Common myeloid progenitor, CD34-positive (primary cell): ENCODE measurements around the gene GABARAP.

ENCODE experiments used
- CTCF ChIA-PET: fragments of 350-600 bp; sonication (Branson Sonifier 250); formaldehyde crosslinking; loops from one replicate; lab custom pipeline; 2021; ENCODE audit warnings: antibody characterized with exemption; lab: Charles Lee
- POLR2A ChIA-PET: fragments of 350-600 bp; sonication (Branson Sonifier 250); formaldehyde crosslinking; loops from one replicate; lab custom pipeline; 2021; ENCODE audit warnings: antibody characterized with exemption; lab: Charles Lee
- DNase-seq, 3 donors: peaks; one replicate each; pipeline versions ENCODE4 v3.0.0 to v3.0.0-alpha.2; 2013
- H3K27ac ChIP-seq, 2 experiments: 1 replicate in 1 of 2; 2 replicates in 1 of 2; pipeline ENCODE4 v1.7.0; 2013; ENCODE audit warnings: inconsistent platforms in 2 of 2, low read length in 2 of 2, mild to moderate bottlenecking in 2 of 2, low read depth in 1 of 2, moderate library complexity in 1 of 2; ENCODE audit not compliant: severe bottlenecking in 2 of 2, insufficient read depth in 1 of 2, poor library complexity in 1 of 2
- H3K27me3 ChIP-seq, 5 experiments: replicated peaks in 2 of 5; 1 replicate in 3 of 5; 2 replicates in 2 of 5; pipeline versions ENCODE4 v1.6.1 to v1.7.0; 2013; ENCODE audit warnings: low read length in 4 of 5, mild to moderate bottlenecking in 2 of 5, moderate library complexity in 2 of 5, inconsistent platforms in 1 of 5; ENCODE audit not compliant: insufficient read depth in 5 of 5, control insufficient read depth in 4 of 5
- H3K36me3 ChIP-seq, 4 experiments: 1 replicate in 2 of 4; 2 replicates in 2 of 4; pipeline versions ENCODE4 v1.6.1 to v1.7.0; 2013; ENCODE audit warnings: low read length in 3 of 4, control low read depth in 1 of 4, mild to moderate bottlenecking in 1 of 4; ENCODE audit not compliant: control insufficient read depth in 4 of 4, insufficient read depth in 4 of 4
- H3K4me1 ChIP-seq, 4 experiments: 1 replicate in 3 of 4; 2 replicates in 1 of 4; pipeline versions ENCODE4 v1.6.1 to v1.7.1; 2013; ENCODE audit warnings: low read length in 3 of 4, mild to moderate bottlenecking in 3 of 4, control low read depth in 1 of 4, inconsistent platforms in 1 of 4, moderate library complexity in 1 of 4; ENCODE audit not compliant: control insufficient read depth in 4 of 4, insufficient read depth in 4 of 4; ENCODE audit errors: control extremely low read depth in 1 of 4
- H3K4me3 ChIP-seq, 7 experiments: 1 replicate in 4 of 7; 2 replicates in 3 of 7; pipeline versions ENCODE4 v1.5.1 to v1.7.0; 2013; ENCODE audit warnings: mild to moderate bottlenecking in 7 of 7, low read length in 6 of 7, moderate library complexity in 6 of 7, inconsistent platforms in 2 of 7, low read depth in 2 of 7, control low read depth in 1 of 7; ENCODE audit not compliant: insufficient read depth in 4 of 7, control insufficient read depth in 1 of 7; ENCODE audit errors: extremely low read depth in 1 of 7
- H3K9me3 ChIP-seq, 5 experiments: 1 replicate in 4 of 5; 2 replicates in 1 of 5; pipeline versions ENCODE4 v1.6.1 to v1.7.1; 2013; ENCODE audit warnings: low read length in 4 of 5, mild to moderate bottlenecking in 2 of 5, inconsistent platforms in 1 of 5, low read depth in 1 of 5, moderate library complexity in 1 of 5; ENCODE audit not compliant: control insufficient read depth in 4 of 5, insufficient read depth in 2 of 5; ENCODE audit errors: control extremely low read depth in 1 of 5
- WGBS: methylation state at CpG from one replicate; pipeline ENCODE4 v1.1.5; 2013; ENCODE audit not compliant: insufficient coverage; 5-methylcytosine and 5-hydroxymethylcytosine counted together

Gene GABARAP

GRCh38 chr17:7224110-7224509 is 18.1 kb downstream of the GABARAP start:
- POLR2A ChIA-PET, result no interaction called here
- H3K9me3 ChIP-seq, result no peaks in the 10 kb centered on the region
- H3K27ac ChIP-seq, result no peak overlapping the region
- H3K27me3 ChIP-seq, result no peaks in the 10 kb centered on the region
- H3K4me1 ChIP-seq, result peaks cover 0 to 23% (median 20%) of the 10 kb centered on the region in 4 experiments
- H3K4me3 ChIP-seq, result no peak overlapping the region
- H3K36me3 ChIP-seq, result peaks cover 13 to 80% (median 58%) of the 10 kb centered on the region in 4 experiments
- no peak for DNase-seq
- CTCF ChIA-PET, result interaction anchor here (1.2 to 4.9 kb wide), 4 partner anchors 8 to 72 kb away, joined by 3 to 39 read pairs (median 3); no protein-coding TSS in a partner anchor
- WGBS, result 94% methylated on average over 6 of the region's 10 CpGs

GRCh38 chr17:7223375-7223774 is 18.9 kb downstream of the GABARAP start:
- no peaks in the 10 kb centered on the region for H3K9me3 ChIP-seq
- H3K27me3 ChIP-seq, result no peaks in the 10 kb centered on the region
- 100% methylated on average over 4 of the region's 4 CpGs for WGBS
- CTCF ChIA-PET, result interaction anchor here (1.2 to 4.9 kb wide), 3 partner anchors 9 to 73 kb away, joined by 3 to 39 read pairs (median 8); no protein-coding TSS in a partner anchor
- POLR2A ChIA-PET, result no interaction called here
- H3K27ac ChIP-seq, result no peak overlapping the region
- DNase-seq, result no peak
- peaks cover 13 to 73% (median 54%) of the 10 kb centered on the region in 4 experiments for H3K36me3 ChIP-seq
- no peak overlapping the region for H3K4me3 ChIP-seq
- peaks cover 0 to 31% (median 28%) of the 10 kb centered on the region in 4 experiments for H3K4me1 ChIP-seq

- no peak for DNase-seq
- CTCF ChIA-PET, result interaction anchor here (1.1 to 5.3 kb wide), 4 partner anchors 11 to 73 kb away, joined by 3 to 75 read pairs (median 24); partner anchors contain the start of gene DVL2
- Histone ChIP-seq H3K27me3 (no peaks in the 10 kb centered on the region), H3K4me3 (no peak overlapping the region), H3K27ac (no peak overlapping the region), H3K9me3 (no peaks in the 10 kb centered on the region), H3K36me3 (peaks cover 10 to 69% (median 52%) of the 10 kb centered on the region in 4 experiments), H3K4me1 (peaks cover 0 to 35% (median 32%) of the 10 kb centered on the region in 4 experiments)
- WGBS, result 92% methylated on average over 5 of the region's 7 CpGs
- POLR2A ChIA-PET, result no interaction called here
Observed at GRCh38 chr17:7222972-7223292, 19.3 kb downstream of the GABARAP start.

GRCh38 chr17:7222093-7222971 is 19.9 kb downstream of the GABARAP start:
- DNase-seq, result no peak
- Histone ChIP-seq H3K36me3 (peaks cover 10 to 63% (median 49%) of the 10 kb centered on the region in 4 experiments), H3K27me3 (no peaks in the 10 kb centered on the region), H3K27ac (no peak overlapping the region), H3K9me3 (no peaks in the 10 kb centered on the region), H3K4me1 (peaks cover 0 to 40% (median 36%) of the 10 kb centered on the region in 4 experiments), H3K4me3 (no peak overlapping the region)
- POLR2A ChIA-PET, result interaction anchor here (1.3 kb wide), 1 partner anchor 12 kb away, joined by 3 read pairs; the partner anchor contains the start of gene DVL2
- WGBS, result 99% methylated on average over 13 of the region's 15 CpGs
- CTCF ChIA-PET, result interaction anchor here (1.1 to 5.3 kb wide), 5 partner anchors 11 to 123 kb away, joined by 3 to 75 read pairs (median 8); partner anchors contain the start of gene DVL2

- Histone ChIP-seq H3K36me3 (peaks cover 4 to 54% (median 44%) of the 10 kb centered on the region in 4 experiments), H3K9me3 (no peaks in the 10 kb centered on the region), H3K4me3 (peak overlapping the region in 1 of 7 experiments; percentile 89), H3K27ac (no peak overlapping the region), H3K27me3 (no peaks in the 10 kb centered on the region), H3K4me1 (peaks cover 0 to 45% (median 41%) of the 10 kb centered on the region in 4 experiments)
- ChIA-PET POLR2A (interaction anchor here (0.6 to 2.9 kb wide), 6 partner anchors 13 to 115 kb away, joined by 3 to 21 read pairs (median 4); partner anchors contain the start of genes ACAP1, DVL2 and PHF23), CTCF (interaction anchor here (0.7 to 5.3 kb wide), 21 partner anchors 9 to 177 kb away, joined by 3 to 75 read pairs (median 4); partner anchors contain the start of genes ACAP1, ASGR1, DVL2 and GABARAP)
- DNase-seq, result no peak
- WGBS, result 93% methylated on average over 10 of the region's 10 CpGs
Observed at GRCh38 chr17:7221278-7222092, 20.8 kb downstream of the GABARAP start.

- H3K27ac ChIP-seq, result peak overlapping the region; percentile 58 to 76
- peak; percentile 70 to 81 (median 80) for DNase-seq
Observed at GRCh38 chr17:7220593-7221277, 21.5 kb downstream of the GABARAP start.

More at GRCh38 chr17:7220593-7221277, 21.5 kb downstream of the GABARAP start:
- ChIA-PET CTCF (interaction anchor here (0.7 to 5.3 kb wide), 22 partner anchors 8 to 177 kb away, joined by 3 to 75 read pairs (median 4); partner anchors contain the start of genes ACAP1, ASGR1, DVL2 and GABARAP), POLR2A (interaction anchor here (0.6 to 2.9 kb wide), 7 partner anchors 14 to 791 kb away, joined by 3 to 21 read pairs (median 4); partner anchors contain the start of genes ACAP1, DVL2 and PHF23)
- peak overlapping the region; percentile 79 to 94 (median 87) for H3K4me3 ChIP-seq
- no peaks in the 10 kb centered on the region for H3K9me3 ChIP-seq
- H3K36me3 ChIP-seq, result peaks cover 4 to 47% (median 41%) of the 10 kb centered on the region in 4 experiments
- H3K4me1 ChIP-seq, result peaks cover 0 to 52% (median 49%) of the 10 kb centered on the region in 4 experiments
- WGBS, result 23% methylated on average over 9 of the region's 11 CpGs
- no peaks in the 10 kb centered on the region for H3K27me3 ChIP-seq
